Measurements from ENCODE around the gene LCMT2.

GRCh38 chr15:43292375-43293078, 37.8 kb downstream of the LCMT2 start:
- TF ChIP-seq POLR2A (IDR thresholded peaks at IDR 0.05) (no peak), CTCF (IDR thresholded peaks at IDR 0.05) (no peak), EP300 (IDR thresholded peaks at IDR 0.05) (no peak)

Measured in tibial nerve (tissue), 4 donors.